HepG2 (cell line): ENCODE results near the gene TMTC1. TPM values are rescaled to one million over a fixed set of nuclear protein-coding genes. Genes with fewer than 3 reads are reported as not detected.

Source experiments
- ATAC-seq: fragments of 200-7000 bp; cut with Tn5 transposase; 3 replicates; pipeline ENCODE4 v1.9.1; 2020; ENCODE audit warnings: mild to moderate bottlenecking, moderate library complexity
- BruUV-seq: library from RNA; stranded (reverse); fragments of 400-500 nt; replicated peaks from 2 replicates; lab custom pipeline; 2021; lab: Mats Ljungman, UMichigan
- CTCF ChIA-PET: fragments of 300-600 bp; formaldehyde crosslinking; extraction: SDS; loops from one replicate; lab custom pipeline; 2021; ENCODE audit warnings: low total read pairs, inconsistent platforms, low intra/inter-chr PET ratio; lab: Yijun Ruan, JAX
- POLR2A ChIA-PET: fragments of 350-600 bp; sonication (Branson Sonifier 250); formaldehyde crosslinking; loops from one replicate; lab custom pipeline; 2020; ENCODE audit warnings: antibody characterized with exemption, inconsistent platforms; lab: Yijun Ruan, JAX
- DNase-seq: peaks from one replicate; pipeline ENCODE4 v3.0.0-alpha.2; 2015; ENCODE audit warnings: low spot score
- FAIRE-seq: peaks from 3 replicates; lab custom pipeline; 2011; peaks lifted over from hg19 to GRCh38; lab: Jason Lieb, UNC
- H2AFZ ChIP-seq: one replicate; pipeline ENCODE4 v1.6.1; 2011; ENCODE audit warnings: low read length, inconsistent platforms
- H3K27ac ChIP-seq: fragments of 300-600 bp; 3 replicates; pipeline ENCODE4 v1.8.0; 2011; ENCODE audit warnings: mixed run types, mild to moderate bottlenecking, mixed read lengths, low read length, inconsistent platforms; ENCODE audit not compliant: insufficient read depth; ENCODE audit errors: extremely low read length
- H3K27me3 ChIP-seq, 2 experiments: fragments of 200-600 bp in 1 of 2; 2 replicates in 1 of 2; 3 replicates in 1 of 2; pipeline versions ENCODE4 v1.6.0 to v1.8.0; 2011; ENCODE audit warnings: low read length in 2 of 2, mild to moderate bottlenecking in 2 of 2, moderate library complexity in 2 of 2, inconsistent platforms in 1 of 2; ENCODE audit not compliant: insufficient read depth in 2 of 2, control insufficient read depth in 1 of 2
- H3K36me3 ChIP-seq, 2 experiments: fragments of 200-600 bp in 1 of 2; replicated peaks in 1 of 2; 2 replicates in 1 of 2; 3 replicates in 1 of 2; pipeline versions ENCODE4 v1.5.1 to v1.8.0; 2011; ENCODE audit warnings: low read length in 2 of 2, inconsistent platforms in 1 of 2; ENCODE audit not compliant: insufficient read depth in 2 of 2, control insufficient read depth in 1 of 2
- H3K4me1 ChIP-seq: 2 replicates; pipeline ENCODE4 v1.5.1; 2012; ENCODE audit warnings: low read length, inconsistent platforms; ENCODE audit not compliant: insufficient read depth
- H3K4me2 ChIP-seq: 2 replicates; pipeline ENCODE4 v1.6.0; 2011; ENCODE audit warnings: low read depth, low read length, inconsistent platforms
- H3K4me3 ChIP-seq, 3 experiments: fragments of 200-600 bp in 1 of 3; sonication (generic), shearing (Covaris generic) in 1 of 3; replicated peaks in 1 of 3; 2 replicates each; pipeline ENCODE4 v1.5.1; 2011 to 2016; ENCODE audit warnings: low read length in 3 of 3, inconsistent platforms in 2 of 3, low read depth in 2 of 3, mild to moderate bottlenecking in 2 of 3, control low read depth in 1 of 3, mixed read lengths in 1 of 3; ENCODE audit not compliant: insufficient read depth in 1 of 3
- H3K79me2 ChIP-seq: one replicate; pipeline ENCODE4 v1.6.1; 2011; ENCODE audit warnings: low read length, inconsistent platforms; ENCODE audit not compliant: insufficient read depth
- H3K9ac ChIP-seq: 2 replicates; pipeline ENCODE4 v1.6.0; 2011; ENCODE audit warnings: mild to moderate bottlenecking, low read depth, low read length, inconsistent platforms; ENCODE audit not compliant: insufficient read depth
- H3K9me3 ChIP-seq: 2 replicates; pipeline ENCODE4 v1.5.1; 2012; ENCODE audit warnings: mild to moderate bottlenecking, low read length
- H4K20me1 ChIP-seq: 2 replicates; pipeline ENCODE4 v1.6.0; 2011; ENCODE audit warnings: inconsistent platforms, mild to moderate bottlenecking, low read length, moderate library complexity; ENCODE audit not compliant: insufficient read depth
- HOXA5 ChIP-seq: sonication (generic); formaldehyde crosslinking; IDR thresholded peaks from 2 replicates; pipeline ENCODE4 v1.4.0; 2020; ENCODE audit warnings: missing genetic modification reagents
- KMT2B ChIP-seq: IDR thresholded peaks from 2 replicates; pipeline ENCODE4 v1.6.1; 2016; ENCODE audit warnings: missing genetic modification reagents, missing compliant biosample characterization
- MIER2 ChIP-seq: IDR thresholded peaks from 2 replicates; pipeline ENCODE4 v1.6.1; 2016; ENCODE audit warnings: missing biosample characterization, missing genetic modification reagents
- PLRG1 ChIP-seq: fragments of 450-650 bp; conservative IDR thresholded peaks from 2 replicates; pipeline ENCODE4 v1.6.1; 2016
- ZFP91 ChIP-seq: sonication (generic); formaldehyde crosslinking; IDR thresholded peaks from 2 replicates; pipeline ENCODE4 v1.9.0; 2022; ENCODE audit warnings: missing genetic modification reagents, mild to moderate bottlenecking, borderline replicate concordance
- ZNF607 ChIP-seq: sonication (generic); formaldehyde crosslinking; IDR thresholded peaks from 2 replicates; pipeline ENCODE4 v1.5.1; 2020; ENCODE audit warnings: missing genetic modification reagents, mild to moderate bottlenecking, borderline replicate concordance
- ZNF687 ChIP-seq: sonication (generic); formaldehyde crosslinking; IDR thresholded peaks from 2 replicates; pipeline ENCODE4 v1.5.1; 2020; ENCODE audit warnings: mild to moderate bottlenecking, missing genetic modification reagents, moderate library complexity
- ZNF770 ChIP-seq: sonication (generic); formaldehyde crosslinking; IDR thresholded peaks from 2 replicates; pipeline ENCODE4 v1.5.0; 2020; ENCODE audit warnings: mild to moderate bottlenecking, missing genetic modification reagents
- WGBS: methylation state at CpG from one replicate; pipeline ENCODE4 v1.1.6; 2017; ENCODE audit warnings: low lambda C conversion rate; 5-methylcytosine and 5-hydroxymethylcytosine counted together
- in situ Hi-C: cut with HindIII; loops from 2 replicates; pipeline ENCODE4 v1.10.0; 2017; ENCODE audit warnings: low pct_unique_long_range_greater_than_20kb; ENCODE audit not compliant: extremely low pct_ligation_motif_present
- intact Hi-C: fragments of 100-400 bp; cut with micrococcal nuclease; formaldehyde crosslinking; loops from one replicate; pipeline ENCODE4 v1.10.0; 2022; ENCODE audit not compliant: unreplicated experiment
- polyA plus RNA-seq, 8 experiments: library from polyadenylated mRNA; depleted of rRNA in 3 of 8; stranded (reverse) in 7 of 8; unstranded in 1 of 8; fragments of >200 nt; fragmentation: Illumina TruSeq in 4 of 8; extraction: Trizol in 4 of 8; gene quantifications; 2 replicates each; pipeline versions ENCODE4 v1.2.1 to v1.2.3, GENCODE V29; 2011 to 2016; ENCODE audit warnings: low read depth in 4 of 8, missing spikeins in 1 of 8, mixed read lengths in 1 of 8; ENCODE audit not compliant: insufficient read depth in 1 of 8
- total RNA-seq, 5 experiments: library from RNA; depleted of rRNA; stranded (reverse); fragments of >200 nt; fragmentation: Illumina TruSeq; extraction: Trizol; gene quantifications; 2 replicates each; pipeline ENCODE4 v1.2.3, GENCODE V29; 2016; ENCODE audit warnings: low read depth in 1 of 5
- TF ChIP-seq, protein P1 (sequence below): sonication (generic); formaldehyde crosslinking; IDR thresholded peaks from 2 replicates; pipeline ENCODE4 v1.4.0; 2020; ENCODE audit warnings: missing genetic modification reagents
- TF ChIP-seq, protein P2 (sequence below): sonication (generic); formaldehyde crosslinking; IDR thresholded peaks from 2 replicates; pipeline ENCODE4 v1.8.1; 2023; ENCODE audit warnings: mild to moderate bottlenecking, moderate library complexity, missing genetic modification reagents

The TMTC1 gene
- total and polyA plus RNA-seq, 2 of the 13 experiments (the other 11 are each of a cell fraction or from before 2014, with no cell fraction given) = 0.69 to 1.8 TPM

GRCh38 chr12:29531471-29531870, 252.3 kb downstream of the TMTC1 start:
- ATAC-seq = no peak
- FAIRE-seq = no peak
- no peak overlapping the region for H3K9ac ChIP-seq
- BruUV-seq = no TSS peak
- no peaks in the 10 kb centered on the region for H4K20me1 ChIP-seq
- ChIA-PET POLR2A (no interaction called here), CTCF (no interaction called here)
- in situ Hi-C loops = loop anchor here (25.0 kb wide), 1 partner anchor 1306 kb away; no protein-coding TSS in a partner anchor
- H3K36me3 ChIP-seq = no peaks in the 10 kb centered on the region
- H3K27me3 ChIP-seq = no peaks in the 10 kb centered on the region
- DNase-seq = no peak
- no peak overlapping the region for H2AFZ ChIP-seq
- H3K9me3 ChIP-seq = no peaks in the 10 kb centered on the region
- no peaks in the 10 kb centered on the region for H3K4me1 ChIP-seq
- no peak overlapping the region for H3K4me3 ChIP-seq
- no peaks in the 10 kb centered on the region for H3K79me2 ChIP-seq
- no peak overlapping the region for H3K27ac ChIP-seq
- WGBS = 22% methylated on average over 1 of the region's 1 CpG
- H3K4me2 ChIP-seq = no peak overlapping the region
- intact Hi-C loops = no loop called here
- TF ChIP-seq ZNF607 (CRISPR knock-in tag) (no peak), MIER2 (no peak), ZNF687 (CRISPR knock-in tag) (no peak), KMT2B (no peak), PLRG1 (no peak), ZNF770 (CRISPR knock-in tag) (no peak), HOXA5 (CRISPR knock-in tag) (no peak), ZFP91 (no peak)
- TF ChIP-seq, protein P1, sequence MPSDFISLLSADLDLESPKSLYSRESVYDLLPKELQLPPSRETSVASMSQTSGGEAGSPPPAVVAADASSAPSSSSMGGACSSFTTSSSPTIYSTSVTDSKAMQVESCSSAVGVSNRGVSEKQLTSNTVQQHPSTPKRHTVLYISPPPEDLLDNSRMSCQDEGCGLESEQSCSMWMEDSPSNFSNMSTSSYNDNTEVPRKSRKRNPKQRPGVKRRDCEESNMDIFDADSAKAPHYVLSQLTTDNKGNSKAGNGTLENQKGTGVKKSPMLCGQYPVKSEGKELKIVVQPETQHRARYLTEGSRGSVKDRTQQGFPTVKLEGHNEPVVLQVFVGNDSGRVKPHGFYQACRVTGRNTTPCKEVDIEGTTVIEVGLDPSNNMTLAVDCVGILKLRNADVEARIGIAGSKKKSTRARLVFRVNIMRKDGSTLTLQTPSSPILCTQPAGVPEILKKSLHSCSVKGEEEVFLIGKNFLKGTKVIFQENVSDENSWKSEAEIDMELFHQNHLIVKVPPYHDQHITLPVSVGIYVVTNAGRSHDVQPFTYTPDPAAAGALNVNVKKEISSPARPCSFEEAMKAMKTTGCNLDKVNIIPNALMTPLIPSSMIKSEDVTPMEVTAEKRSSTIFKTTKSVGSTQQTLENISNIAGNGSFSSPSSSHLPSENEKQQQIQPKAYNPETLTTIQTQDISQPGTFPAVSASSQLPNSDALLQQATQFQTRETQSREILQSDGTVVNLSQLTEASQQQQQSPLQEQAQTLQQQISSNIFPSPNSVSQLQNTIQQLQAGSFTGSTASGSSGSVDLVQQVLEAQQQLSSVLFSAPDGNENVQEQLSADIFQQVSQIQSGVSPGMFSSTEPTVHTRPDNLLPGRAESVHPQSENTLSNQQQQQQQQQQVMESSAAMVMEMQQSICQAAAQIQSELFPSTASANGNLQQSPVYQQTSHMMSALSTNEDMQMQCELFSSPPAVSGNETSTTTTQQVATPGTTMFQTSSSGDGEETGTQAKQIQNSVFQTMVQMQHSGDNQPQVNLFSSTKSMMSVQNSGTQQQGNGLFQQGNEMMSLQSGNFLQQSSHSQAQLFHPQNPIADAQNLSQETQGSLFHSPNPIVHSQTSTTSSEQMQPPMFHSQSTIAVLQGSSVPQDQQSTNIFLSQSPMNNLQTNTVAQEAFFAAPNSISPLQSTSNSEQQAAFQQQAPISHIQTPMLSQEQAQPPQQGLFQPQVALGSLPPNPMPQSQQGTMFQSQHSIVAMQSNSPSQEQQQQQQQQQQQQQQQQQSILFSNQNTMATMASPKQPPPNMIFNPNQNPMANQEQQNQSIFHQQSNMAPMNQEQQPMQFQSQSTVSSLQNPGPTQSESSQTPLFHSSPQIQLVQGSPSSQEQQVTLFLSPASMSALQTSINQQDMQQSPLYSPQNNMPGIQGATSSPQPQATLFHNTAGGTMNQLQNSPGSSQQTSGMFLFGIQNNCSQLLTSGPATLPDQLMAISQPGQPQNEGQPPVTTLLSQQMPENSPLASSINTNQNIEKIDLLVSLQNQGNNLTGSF (CRISPR knock-in tag) = no peak
- TF ChIP-seq, protein P2, sequence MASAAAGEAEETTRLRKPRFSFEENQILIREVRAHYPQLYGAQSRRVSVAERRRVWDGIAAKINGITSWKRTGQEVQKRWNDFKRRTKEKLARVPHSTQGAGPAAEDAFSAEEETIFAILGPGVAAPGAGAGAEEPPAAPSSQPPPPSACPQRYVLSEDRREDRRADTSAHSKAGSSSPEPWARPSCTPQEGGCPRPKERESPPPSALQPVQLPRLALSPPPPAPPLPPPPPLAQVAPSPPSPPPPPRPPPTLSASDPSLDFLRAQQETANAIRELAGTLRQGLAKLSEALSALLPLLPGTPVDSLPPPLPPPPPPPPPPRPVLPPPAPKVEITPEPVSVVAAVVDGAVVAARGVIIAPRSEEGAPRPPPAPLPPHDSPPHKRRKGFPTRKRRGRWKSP (CRISPR knock-in tag) = no peak
